HG02763 (cell line): ENCODE measurements around the gene ANKMY1.
"Not testable (repeated sequence)": the region's sequence is repeated elsewhere in the genome, so short reads cannot be mapped to it uniquely, and the experiment has no call there.

Experiments used
- ATAC-seq: cut with Tn5 transposase; IDR thresholded peaks from one replicate; pipeline ENCODE4 v1.9.1; 2021; ENCODE audit warnings: mild to moderate bottlenecking, moderate library complexity; ENCODE audit not compliant: unreplicated experiment

ANKMY1 gene

GRCh38 chr2:240556553-240557100 is 1.2 kb downstream of the ANKMY1 start:
- ATAC-seq, result no peak

DNA sequence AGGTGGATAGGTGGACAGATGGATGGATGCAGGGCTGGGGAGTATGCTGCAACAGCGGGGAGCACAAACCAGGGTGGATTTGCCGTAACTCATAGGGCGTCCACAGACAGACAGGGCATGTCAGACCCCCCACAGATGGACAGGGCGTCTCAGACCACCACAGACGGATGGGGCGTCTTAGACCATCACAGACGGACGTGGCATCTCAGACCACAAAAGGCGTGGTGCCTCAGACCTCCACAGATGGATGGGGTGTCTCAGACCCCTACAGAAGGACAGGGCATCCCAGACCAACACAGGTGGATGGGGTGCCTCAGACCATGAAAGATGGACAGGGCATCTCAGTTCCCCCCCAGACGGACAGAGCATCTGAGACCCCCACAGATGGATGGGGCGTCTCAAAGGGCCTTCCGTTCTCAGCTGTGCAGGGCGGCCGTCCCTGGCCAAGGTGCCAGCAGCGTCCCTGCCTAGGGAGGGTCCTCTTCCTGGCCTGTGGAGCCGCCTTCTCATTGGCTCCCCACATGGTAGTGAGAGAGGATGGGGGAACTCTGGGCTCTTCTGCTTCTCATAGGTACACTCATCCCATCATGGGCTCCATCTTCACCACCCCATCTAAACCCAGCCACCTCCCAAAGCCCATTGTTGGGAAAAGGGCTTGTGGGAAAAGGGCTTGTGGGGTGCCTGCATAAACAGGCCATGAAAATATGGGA is 2.1 kb downstream of the ANKMY1 start:
- ATAC-seq, result no peak

- no peak for ATAC-seq
Observed at GRCh38 chr2:240554767-240555493, 2.9 kb downstream of the ANKMY1 start.

- no peak for ATAC-seq
Observed at GRCh38 chr2:240553956-240554480, 3.8 kb downstream of the ANKMY1 start.

- ATAC-seq, result no peak
Observed at GRCh38 chr2:240551811-240552210, 6.0 kb downstream of the ANKMY1 start.

- no peak for ATAC-seq
Observed at GRCh38 chr2:240551288-240551687, 6.5 kb downstream of the ANKMY1 start.

DNA sequence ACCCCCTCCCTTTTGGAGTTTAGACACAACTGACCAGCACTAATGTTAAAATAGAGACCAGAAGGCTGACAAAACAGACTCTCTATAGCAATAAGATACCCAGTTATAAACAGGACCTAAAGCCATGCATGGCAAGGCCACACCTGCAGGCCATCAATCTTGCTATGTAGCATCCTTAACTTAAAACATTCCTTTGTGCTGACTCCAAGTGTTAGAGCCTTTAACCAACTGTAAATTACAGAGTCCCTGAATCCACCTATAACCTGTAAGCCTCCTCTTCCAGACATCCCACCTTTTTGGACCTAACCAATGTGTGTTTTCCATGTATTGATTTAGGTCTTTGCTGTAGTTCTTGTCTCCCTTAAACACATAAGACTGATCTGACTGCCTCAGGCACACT is 17.9 kb downstream of the ANKMY1 start:
- no peak for ATAC-seq

DNA sequence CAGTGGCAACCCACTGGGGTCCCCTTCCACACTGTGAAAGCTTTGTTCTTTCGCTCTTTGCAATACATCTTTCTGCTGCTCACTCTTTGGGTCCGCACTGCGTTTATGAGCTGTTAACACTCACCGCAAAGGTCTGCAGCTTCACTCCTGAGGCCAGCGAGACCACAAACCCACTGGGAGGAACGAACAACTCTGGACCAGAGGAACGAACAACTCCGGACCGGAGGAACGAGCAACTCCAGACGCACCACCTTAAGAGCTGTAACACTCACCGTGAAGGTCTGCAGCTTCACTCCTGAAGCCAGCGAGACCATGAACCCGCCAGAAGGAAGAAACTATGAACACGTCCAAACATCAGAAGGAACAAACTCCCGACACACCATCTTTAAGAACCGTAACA is 18.7 kb downstream of the ANKMY1 start:
- ATAC-seq, result not testable (repeated sequence)

DNA sequence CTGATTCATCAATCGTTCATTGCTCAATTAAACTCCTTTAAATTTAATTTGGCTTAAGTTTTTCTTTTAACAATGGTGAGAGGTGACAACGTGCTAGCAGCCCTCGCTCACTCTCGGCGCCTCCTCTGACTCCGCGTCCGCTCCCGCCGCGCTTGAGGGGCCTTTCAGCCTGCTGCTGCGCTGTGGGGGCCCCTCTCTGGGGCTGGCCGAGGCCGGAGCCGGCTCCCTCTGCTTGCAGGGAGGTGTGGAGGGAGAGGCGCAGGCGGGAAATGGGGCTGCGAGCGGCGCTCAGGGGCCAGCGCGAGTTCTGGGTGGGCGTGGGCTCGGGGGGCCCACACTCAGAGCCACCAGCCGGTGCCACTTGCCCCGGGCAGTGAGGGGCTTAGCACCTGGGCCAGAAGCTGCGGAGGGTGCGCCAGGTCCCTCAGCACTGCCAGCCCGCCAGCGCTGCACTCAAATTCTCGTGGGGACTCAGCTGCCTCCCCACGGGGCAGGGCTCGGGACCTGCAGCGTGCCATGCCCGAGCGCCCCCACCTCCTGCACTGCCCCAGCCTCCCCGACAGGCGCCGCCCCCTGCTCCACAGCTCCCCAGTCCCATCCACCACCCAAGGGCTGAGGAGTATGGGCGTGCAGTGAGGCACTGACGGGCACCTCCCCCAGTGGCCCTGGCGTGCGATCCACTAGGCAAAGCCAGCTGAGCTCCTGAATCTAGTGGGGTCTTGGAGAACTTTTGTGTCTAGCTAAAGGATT is 19.6 kb downstream of the ANKMY1 start:
- ATAC-seq, result no peak

DNA sequence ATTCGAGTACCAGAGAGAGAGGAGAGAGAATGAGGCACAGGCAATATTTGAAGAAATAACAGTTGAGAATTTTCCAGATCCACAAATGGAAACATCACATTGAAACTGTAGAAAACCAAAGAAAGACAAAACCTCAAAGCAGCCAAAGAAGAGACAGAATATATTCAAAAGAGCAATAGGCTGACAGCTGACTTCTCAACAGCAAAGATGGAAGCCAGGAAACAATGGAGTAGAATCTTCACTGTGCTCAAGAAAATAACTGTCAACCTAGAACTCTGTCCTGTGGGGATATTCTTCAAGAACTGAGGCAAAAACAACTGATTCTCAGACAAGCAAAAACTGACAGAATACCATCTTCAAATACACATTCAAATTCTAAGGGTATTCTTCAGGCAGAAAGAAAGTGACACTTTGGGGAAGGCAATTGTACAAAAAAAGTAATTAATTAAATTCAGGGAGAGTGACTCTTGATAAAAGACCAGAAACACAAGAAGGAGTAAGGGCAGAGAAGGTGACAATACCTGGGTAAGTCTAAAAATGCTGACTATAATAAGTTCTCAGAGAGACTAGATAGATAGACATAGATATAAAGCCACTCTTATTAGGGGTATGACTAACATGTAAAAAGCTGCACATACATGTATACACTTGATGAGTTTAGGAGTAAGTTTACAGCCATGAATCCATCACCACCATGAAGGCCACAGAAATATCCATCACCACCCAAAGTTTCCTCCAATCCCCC is 25.6 kb downstream of the ANKMY1 start:
- ATAC-seq, result no peak

DNA sequence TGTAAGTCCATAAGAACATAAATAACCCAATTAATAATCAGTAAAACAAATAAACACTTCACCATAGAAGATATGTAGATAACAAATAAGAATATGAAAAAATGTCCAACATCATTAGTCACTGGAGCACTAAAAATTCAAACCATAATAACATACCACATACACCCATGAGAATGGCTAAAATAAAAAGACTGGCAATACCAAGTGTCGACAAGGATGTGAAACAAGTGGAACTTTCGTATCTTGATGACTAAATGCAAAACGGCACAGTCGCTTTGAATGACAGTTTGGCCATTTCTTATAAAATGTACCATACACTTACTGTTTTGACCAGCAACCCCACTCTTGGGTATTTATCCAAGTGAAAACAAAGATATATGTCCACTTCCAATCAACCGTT is 26.8 kb downstream of the ANKMY1 start:
- ATAC-seq, result no peak

DNA sequence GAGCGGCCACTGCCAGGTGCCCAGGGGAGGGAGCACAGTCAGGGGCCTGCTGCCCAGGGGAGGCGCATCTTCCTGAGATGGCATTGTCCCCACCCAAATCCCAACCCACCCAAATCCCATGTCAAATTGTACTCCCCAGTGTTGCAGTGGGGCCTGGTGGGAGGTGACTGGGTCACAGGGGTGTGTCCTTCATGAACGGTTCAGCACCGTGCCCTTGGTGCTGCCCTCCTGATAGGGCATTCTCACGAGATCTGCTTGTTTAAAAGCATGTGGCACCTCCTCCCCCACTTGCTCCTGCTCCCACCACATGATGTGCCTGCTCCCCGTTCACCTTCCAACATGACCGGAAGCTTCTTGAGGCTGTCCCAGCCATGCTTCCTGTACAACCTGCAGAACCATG is 27.6 kb downstream of the ANKMY1 start:
- no peak for ATAC-seq

DNA sequence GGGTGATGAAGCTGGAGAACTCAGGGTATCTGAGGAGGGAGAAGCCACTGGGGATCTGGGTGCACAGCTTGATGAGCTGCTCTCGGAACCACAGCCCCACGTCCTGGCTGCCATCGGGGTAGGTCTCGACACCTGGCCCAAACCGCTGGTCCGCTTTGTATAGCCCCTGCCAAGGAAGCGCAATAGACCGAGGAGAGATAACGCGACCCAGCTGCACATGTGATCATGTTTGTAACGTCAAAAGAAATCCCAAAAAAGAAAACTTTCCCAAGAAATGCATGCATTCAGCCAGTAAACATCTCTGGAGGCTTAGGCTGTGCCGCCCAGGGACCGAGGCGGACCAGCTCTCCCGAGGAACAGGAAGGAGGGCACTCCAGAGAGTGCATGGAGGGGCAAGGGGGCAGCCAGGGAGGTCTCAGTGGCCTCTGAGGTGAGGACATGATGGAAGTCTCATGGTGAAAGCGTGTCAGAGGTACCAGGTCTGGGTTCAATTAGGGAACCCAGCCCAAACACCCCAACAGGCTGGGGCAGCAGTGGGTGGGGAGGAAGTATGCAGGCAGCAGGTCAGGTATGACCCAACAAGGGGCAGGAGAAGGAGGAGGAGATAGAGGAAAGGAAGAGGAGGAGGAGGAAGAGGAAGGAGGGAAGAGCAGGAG is 28.3 kb downstream of the ANKMY1 start:
- no peak for ATAC-seq

GRCh38 chr2:240528406-240529040 is 29.3 kb downstream of the ANKMY1 start:
- no peak for ATAC-seq

- no peak for ATAC-seq
Observed at GRCh38 chr2:240527153-240527750, 30.5 kb downstream of the ANKMY1 start.

DNA sequence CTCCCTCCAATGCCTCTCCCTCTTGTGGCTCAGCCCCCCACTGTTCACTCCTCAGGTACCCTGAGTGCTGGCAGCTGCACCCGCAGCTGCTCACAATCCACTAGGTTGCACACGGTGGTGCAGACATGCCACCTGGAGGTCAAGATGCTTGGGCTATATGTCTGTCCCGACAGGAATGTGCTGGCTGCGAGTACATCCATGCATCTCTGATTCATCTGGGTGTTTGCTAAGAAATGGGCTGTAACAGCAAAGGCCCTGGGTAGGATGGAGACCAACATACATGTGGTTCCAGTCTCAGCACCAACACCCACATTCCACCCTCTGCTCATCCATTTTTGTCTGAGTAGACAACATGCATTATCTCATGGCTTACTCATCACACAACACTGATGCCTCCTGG is 31.3 kb downstream of the ANKMY1 start:
- ATAC-seq, result no peak

DNA sequence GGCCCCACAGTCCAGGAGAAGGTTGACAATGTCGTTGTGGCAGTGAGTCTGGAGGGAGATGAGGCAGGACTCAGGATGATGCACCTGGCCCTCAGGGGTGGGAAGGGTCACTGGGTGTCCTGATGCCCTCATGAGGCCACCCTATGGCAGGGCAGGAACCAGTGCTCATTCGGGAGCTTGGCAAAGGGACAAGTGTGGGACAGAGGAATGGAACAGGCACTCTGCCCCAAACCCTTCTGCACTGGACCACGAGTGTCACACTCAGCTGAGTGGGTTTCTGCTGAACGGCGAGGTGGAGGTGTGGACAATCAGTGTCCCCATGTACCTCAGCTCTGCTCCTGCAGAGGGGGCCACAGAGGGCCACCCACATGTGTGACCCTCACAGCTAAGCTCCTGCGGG is 32.0 kb downstream of the ANKMY1 start:
- no peak for ATAC-seq

GRCh38 chr2:240524963-240525718 is 32.6 kb downstream of the ANKMY1 start:
- ATAC-seq, result no peak
